Measurements from ENCODE around the gene NAV1.
A peak's percentile ranks its signal among the peaks of the same experiment; 100 is the strongest.

The NAV1 gene

DNA sequence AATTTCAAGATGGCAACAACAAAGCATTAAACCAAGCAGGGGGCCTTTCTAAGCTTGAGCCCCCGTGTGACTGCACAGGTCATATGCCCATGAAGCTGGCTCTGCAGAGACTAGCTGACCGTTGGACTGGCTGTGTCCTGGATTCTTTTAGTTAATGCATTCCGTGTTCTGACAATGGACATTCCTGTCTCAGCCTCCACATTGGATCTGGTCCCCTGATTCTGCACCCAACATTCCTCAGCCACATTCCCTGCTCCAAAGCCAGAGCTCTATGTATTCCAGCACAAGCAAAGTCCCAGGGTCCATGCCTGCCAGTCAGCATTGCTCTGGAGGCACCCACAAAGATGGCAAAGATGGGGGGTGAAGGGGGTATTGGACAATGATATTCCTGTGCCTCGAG, 5.1 kb upstream of the NAV1 start:
- DNase-seq (ENCODE audit: insufficient read length, low spot score) = no peak
- TF ChIP-seq POLR2AphosphoS5 (IDR thresholded peaks at IDR 0.05; ENCODE audit: low read depth, low read length) = no peak
- TF ChIP-seq SPI1 (IDR thresholded peaks at IDR 0.05; ENCODE audit: low read depth, low read length) = no peak
- TF ChIP-seq PAX5 (IDR thresholded peaks at IDR 0.05; ENCODE audit: insufficient read depth, low read length, severe bottlenecking) = no peak
- TF ChIP-seq POLR2A (IDR thresholded peaks at IDR 0.05; ENCODE audit: low read depth, low read length) = no peak
- no peak for TF ChIP-seq POU2F2 (IDR thresholded peaks at IDR 0.05; ENCODE audit: low read depth, low read length)
- TF ChIP-seq TAF1 (IDR thresholded peaks at IDR 0.05; ENCODE audit: low read depth, low read length) = no peak
- no peak for FAIRE-seq

DNA sequence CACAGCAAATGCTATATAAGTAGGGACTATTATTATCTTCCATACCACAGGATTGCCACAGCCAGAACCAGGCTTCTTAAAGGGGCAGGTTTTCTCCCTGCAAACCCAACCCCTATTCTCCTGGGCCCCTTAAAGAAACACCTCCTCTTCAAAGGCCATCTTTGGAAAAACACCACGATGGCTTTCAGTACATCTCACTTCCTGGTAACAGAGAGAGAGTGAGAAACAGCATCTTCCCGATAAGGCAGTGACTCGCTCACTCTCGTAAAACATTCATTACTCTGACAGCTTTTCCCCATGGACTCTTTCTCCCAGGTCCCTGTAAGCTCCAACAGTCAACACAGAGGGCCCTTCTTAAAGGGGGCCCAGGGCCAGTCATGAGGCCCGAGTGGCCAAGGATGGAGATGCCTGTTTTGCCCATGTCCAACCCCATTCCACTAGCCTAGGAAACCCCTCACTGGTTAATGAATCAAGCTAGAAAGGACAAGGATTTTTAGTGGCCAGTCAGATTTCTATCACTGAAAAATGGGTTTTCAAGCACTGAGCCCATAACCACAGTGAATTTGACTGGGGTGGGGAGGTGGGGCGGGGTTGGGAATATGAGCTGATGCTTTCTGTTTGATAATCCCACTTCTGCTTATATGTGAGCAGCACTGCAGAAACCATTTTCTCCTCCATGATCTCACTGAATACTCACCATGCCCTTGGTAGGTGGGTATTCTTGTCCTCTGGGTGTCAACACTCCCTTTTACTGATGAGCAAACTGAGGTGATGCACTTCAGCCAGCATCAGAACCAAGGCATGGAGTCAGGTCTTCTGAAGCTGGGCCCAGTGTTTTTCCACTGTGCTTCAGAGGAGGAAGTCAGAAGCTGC, 3.6 kb upstream of the NAV1 start:
- TF ChIP-seq POU2F2 (IDR thresholded peaks at IDR 0.05; ENCODE audit: low read depth, low read length) (no peak), SPI1 (IDR thresholded peaks at IDR 0.05; ENCODE audit: low read depth, low read length) (peak; percentile 38; the same call in 1 of the 2 replicates)
- FAIRE-seq = no peak
- no peak for DNase-seq (ENCODE audit: insufficient read length, low spot score)

GRCh38 chr1:201535919-201536245, 3.0 kb upstream of the NAV1 start:
- FAIRE-seq = no peak
- no peak for DNase-seq (ENCODE audit: insufficient read length, low spot score)
- TF ChIP-seq POLR2A (IDR thresholded peaks at IDR 0.05; ENCODE audit: low read depth, low read length) (no peak), TAF1 (IDR thresholded peaks at IDR 0.05; ENCODE audit: low read depth, low read length) (no peak), POLR2AphosphoS5 (IDR thresholded peaks at IDR 0.05; ENCODE audit: low read depth, low read length) (no peak), PAX5 (IDR thresholded peaks at IDR 0.05; ENCODE audit: insufficient read depth, low read length, severe bottlenecking) (no peak)

DNA sequence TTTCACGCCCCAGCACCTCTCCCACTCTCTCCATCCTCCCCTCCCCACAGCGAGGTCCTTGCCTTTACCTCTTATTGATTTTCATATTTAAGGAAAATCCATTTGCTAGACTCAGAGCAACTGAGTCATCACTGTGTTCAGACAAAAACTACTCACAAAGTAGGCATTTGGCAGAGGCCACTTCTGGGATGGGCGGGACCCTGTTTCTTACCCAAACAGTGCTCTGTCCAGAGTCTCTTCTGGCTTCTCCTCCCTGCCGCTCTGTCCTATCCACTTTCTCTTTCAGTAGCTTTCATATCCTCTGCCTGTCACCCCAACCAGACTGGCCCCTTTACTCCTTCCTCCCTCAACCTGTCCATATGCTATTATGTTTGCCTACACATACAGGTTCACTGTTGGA, 2.4 kb upstream of the NAV1 start:
- TF ChIP-seq POLR2A (IDR thresholded peaks at IDR 0.05; ENCODE audit: low read depth, low read length) = no peak
- no peak for TF ChIP-seq POU2F2 (IDR thresholded peaks at IDR 0.05; ENCODE audit: low read depth, low read length)
- no peak for TF ChIP-seq PAX5 (IDR thresholded peaks at IDR 0.05; ENCODE audit: insufficient read depth, low read length, severe bottlenecking)
- no peak for TF ChIP-seq SPI1 (IDR thresholded peaks at IDR 0.05; ENCODE audit: low read depth, low read length)
- no peak for TF ChIP-seq POLR2AphosphoS5 (IDR thresholded peaks at IDR 0.05; ENCODE audit: low read depth, low read length)
- no peak for DNase-seq (ENCODE audit: insufficient read length, low spot score)
- FAIRE-seq = no peak

GRCh38 chr1:201537028-201537427, 1.9 kb upstream of the NAV1 start:
- no peak for TF ChIP-seq POLR2A (IDR thresholded peaks at IDR 0.05; ENCODE audit: low read depth, low read length)
- no peak for TF ChIP-seq SPI1 (IDR thresholded peaks at IDR 0.05; ENCODE audit: low read depth, low read length)
- TF ChIP-seq POU2F2 (IDR thresholded peaks at IDR 0.05; ENCODE audit: low read depth, low read length) = no peak
- no peak for TF ChIP-seq TAF1 (IDR thresholded peaks at IDR 0.05; ENCODE audit: low read depth, low read length)
- TF ChIP-seq PAX5 (IDR thresholded peaks at IDR 0.05; ENCODE audit: insufficient read depth, low read length, severe bottlenecking) = no peak
- no peak for TF ChIP-seq POLR2AphosphoS5 (IDR thresholded peaks at IDR 0.05; ENCODE audit: low read depth, low read length)
- FAIRE-seq (no peak), DNase-seq (ENCODE audit: insufficient read length, low spot score) (no peak)

DNA sequence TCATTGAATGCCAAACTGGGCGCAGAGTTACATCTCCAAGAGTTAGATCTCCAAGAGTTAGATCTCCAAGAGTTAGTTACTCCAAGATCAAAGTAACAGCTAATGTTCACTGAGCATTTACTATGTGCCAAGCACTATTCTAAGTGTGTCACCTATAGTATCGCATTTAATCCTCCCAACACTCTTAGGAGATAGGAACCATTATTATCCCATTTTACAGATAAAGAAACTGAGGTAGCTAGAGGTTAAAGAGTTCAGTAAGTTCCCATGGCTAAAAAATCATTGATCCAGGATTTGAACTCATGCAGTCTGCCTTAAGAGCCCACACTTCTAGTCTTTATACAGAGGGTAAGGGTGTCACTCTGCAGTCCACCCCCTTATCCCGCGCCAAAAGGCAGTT, 1.5 kb upstream of the NAV1 start:
- no peak for DNase-seq (ENCODE audit: insufficient read length, low spot score)
- TF ChIP-seq TAF1 (IDR thresholded peaks at IDR 0.05; ENCODE audit: low read depth, low read length) (no peak), POLR2AphosphoS5 (IDR thresholded peaks at IDR 0.05; ENCODE audit: low read depth, low read length) (no peak), PAX5 (IDR thresholded peaks at IDR 0.05; ENCODE audit: insufficient read depth, low read length, severe bottlenecking) (no peak), POLR2A (IDR thresholded peaks at IDR 0.05; ENCODE audit: low read depth, low read length) (no peak), SPI1 (IDR thresholded peaks at IDR 0.05; ENCODE audit: low read depth, low read length) (no peak), POU2F2 (IDR thresholded peaks at IDR 0.05; ENCODE audit: low read depth, low read length) (no peak)
- FAIRE-seq = no peak

DNA sequence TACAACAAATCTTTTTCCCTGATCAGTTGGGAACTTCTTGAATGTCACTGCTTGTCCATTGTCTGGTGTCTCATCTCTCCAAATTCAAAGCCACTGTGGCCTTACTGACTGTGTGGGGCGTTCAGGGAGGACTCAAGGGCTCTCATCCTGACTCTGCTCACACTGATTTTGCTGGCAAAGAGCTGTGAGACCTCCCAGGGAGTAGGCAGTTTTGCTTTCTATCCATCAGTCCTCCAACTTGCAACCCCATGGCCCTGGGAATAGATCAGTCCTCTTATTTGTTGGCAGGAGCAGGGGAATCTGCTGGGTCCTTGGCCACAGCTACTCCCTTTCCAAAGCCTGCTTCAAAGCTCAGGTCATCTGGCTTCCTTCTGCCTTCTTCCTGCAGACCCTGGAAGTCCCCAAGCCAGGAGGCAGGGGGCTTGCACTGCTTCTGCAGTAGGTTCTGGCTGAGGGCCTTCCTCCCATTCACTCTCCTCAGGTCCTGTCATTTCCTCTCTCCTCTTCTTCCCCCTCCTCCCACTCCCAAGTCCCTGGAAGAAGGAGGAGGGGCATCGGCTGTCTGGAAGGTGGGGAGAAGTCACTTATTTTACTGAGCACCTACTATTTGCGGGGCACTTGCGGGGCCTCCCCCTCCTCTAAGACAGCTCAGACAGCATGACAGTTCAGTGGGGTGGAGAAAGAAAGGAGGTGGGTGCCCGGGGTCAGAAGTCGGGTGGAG, 876 bp upstream of the NAV1 start:
- DNase-seq (ENCODE audit: insufficient read length, low spot score) (no peak), FAIRE-seq (no peak)
- TF ChIP-seq SPI1 (IDR thresholded peaks at IDR 0.05; ENCODE audit: low read depth, low read length) (no peak), POLR2AphosphoS5 (IDR thresholded peaks at IDR 0.05; ENCODE audit: low read depth, low read length) (no peak), PAX5 (IDR thresholded peaks at IDR 0.05; ENCODE audit: insufficient read depth, low read length, severe bottlenecking) (no peak), TAF1 (IDR thresholded peaks at IDR 0.05; ENCODE audit: low read depth, low read length) (no peak), POLR2A (IDR thresholded peaks at IDR 0.05; ENCODE audit: low read depth, low read length) (no peak), POU2F2 (IDR thresholded peaks at IDR 0.05; ENCODE audit: low read depth, low read length) (no peak)

DNA sequence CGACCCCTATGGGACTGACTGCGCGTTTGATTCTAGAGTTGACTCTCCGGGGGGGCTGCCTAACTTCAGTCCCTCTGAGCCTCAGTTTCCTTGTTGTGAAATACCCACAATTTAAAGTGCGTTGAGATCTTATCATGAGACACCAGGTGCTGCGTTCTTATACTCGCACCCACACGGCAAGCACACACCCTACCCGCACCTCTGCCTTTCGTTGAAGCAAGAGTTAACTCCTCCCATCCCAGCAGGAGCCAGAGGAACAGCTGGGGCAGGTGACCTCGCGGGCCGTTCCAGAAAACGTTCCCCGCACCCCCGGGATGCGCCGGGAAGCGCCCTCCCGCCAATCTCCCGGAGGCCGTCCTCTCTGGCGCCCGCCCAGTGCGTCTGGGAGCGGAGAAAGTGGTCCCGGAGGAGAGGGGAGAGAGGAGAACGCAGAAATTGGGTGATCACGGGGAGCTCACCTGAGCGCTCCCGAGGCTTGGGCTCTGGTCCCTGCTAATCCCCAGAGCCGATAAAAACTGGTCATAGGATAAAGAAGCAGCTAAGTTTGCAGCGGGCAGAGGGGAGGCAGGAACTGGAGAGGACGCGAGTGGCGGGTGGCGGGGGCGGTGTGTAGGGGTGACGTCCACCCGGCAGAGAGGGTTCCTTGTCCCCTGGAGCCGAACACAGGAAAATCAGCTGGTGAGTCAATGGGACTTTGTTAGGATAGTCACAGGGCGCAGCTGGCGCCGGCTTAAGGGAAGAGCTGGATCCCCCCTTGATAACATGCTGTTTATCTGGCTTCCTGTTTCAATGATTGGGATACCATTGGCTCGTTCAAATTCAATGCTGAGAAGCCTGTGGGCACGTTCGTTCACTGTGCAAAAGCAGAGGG, 869 bp downstream of the NAV1 start:
- DNase-seq (ENCODE audit: insufficient read length, low spot score) = no peak
- TF ChIP-seq SPI1 (IDR thresholded peaks at IDR 0.05; ENCODE audit: low read depth, low read length) (no peak), PAX5 (IDR thresholded peaks at IDR 0.05; ENCODE audit: insufficient read depth, low read length, severe bottlenecking) (no peak), POLR2AphosphoS5 (IDR thresholded peaks at IDR 0.05; ENCODE audit: low read depth, low read length) (no peak), TAF1 (IDR thresholded peaks at IDR 0.05; ENCODE audit: low read depth, low read length) (no peak), POLR2A (IDR thresholded peaks at IDR 0.05; ENCODE audit: low read depth, low read length) (no peak), POU2F2 (IDR thresholded peaks at IDR 0.05; ENCODE audit: low read depth, low read length) (no peak)
- no peak for FAIRE-seq

Measured in GM12891 (cell line).